ENCODE results near the gene UGT2A1.

- no peak for TF ChIP-seq CTCF (IDR thresholded peaks at IDR 0.05; ENCODE audit: low read depth, low read length, missing input control)
- no peak for TF ChIP-seq RAD21 (IDR thresholded peaks at IDR 0.05)
- no peak for TF ChIP-seq SP1 (IDR thresholded peaks at IDR 0.05)
- no peak for TF ChIP-seq MAX (IDR thresholded peaks at IDR 0.05)
These were observed 13.5 kb downstream of the UGT2A1 start, which contains the start of gene UGT2A2 for GRCh38 chr4:69639542-69639941.
